Fibroblast of the aortic adventitia (primary cell): ENCODE data around the gene PLA2G2E. TPM values are rescaled to one million over a fixed set of nuclear protein-coding genes. Genes with fewer than 3 reads are reported as not detected.
A peak's percentile ranks its signal among the peaks of the same experiment; 100 is the strongest.

Source experiments
- DNase-seq: peaks from one replicate; pipeline ENCODE4 v3.0.0-alpha.2; 2010; ENCODE audit warnings: low read depth
- H3K4me3 ChIP-seq: 2 replicates; pipeline ENCODE4 v1.5.1; 2011; ENCODE audit warnings: low read depth, mild to moderate bottlenecking, control low read depth, low read length, moderate library complexity
- total RNA-seq: library from RNA; depleted of rRNA; stranded (reverse); fragments of >200 nt; gene quantifications from 2 replicates; pipeline ENCODE4 v1.2.3, GENCODE V29; 2012; ENCODE audit warnings: low replicate concordance
- TF ChIP-seq, protein P1 (sequence below): IDR thresholded peaks from 2 replicates; pipeline ENCODE4 v1.5.1; 2011; ENCODE audit warnings: mild to moderate bottlenecking, low read length, control low read depth, inconsistent platforms; ENCODE audit not compliant: insufficient read depth

PLA2G2E gene
- total RNA-seq, 1 donor: not detected

DNA sequence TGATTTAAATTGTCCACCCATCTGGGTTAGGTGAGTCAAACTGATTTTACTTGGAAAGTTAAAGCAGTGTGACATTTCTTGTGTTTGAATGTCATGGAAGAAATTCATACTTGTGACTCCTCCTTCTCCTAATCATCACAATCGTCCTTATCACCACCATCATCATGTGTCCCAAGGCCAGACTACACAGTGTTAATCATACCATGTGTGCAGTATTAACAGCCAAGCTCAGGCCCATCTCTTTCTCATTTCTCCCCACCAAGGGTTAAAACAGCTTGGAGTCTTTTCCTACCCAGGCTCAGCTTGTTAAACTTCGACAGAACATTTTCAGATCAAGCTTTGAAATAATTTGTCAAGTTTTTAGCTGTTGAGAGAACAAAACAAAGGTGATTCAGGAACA, 22.5 kb upstream of the PLA2G2E start:
- no peak overlapping the region for H3K4me3 ChIP-seq
- no peak for DNase-seq
- TF ChIP-seq, protein P1, sequence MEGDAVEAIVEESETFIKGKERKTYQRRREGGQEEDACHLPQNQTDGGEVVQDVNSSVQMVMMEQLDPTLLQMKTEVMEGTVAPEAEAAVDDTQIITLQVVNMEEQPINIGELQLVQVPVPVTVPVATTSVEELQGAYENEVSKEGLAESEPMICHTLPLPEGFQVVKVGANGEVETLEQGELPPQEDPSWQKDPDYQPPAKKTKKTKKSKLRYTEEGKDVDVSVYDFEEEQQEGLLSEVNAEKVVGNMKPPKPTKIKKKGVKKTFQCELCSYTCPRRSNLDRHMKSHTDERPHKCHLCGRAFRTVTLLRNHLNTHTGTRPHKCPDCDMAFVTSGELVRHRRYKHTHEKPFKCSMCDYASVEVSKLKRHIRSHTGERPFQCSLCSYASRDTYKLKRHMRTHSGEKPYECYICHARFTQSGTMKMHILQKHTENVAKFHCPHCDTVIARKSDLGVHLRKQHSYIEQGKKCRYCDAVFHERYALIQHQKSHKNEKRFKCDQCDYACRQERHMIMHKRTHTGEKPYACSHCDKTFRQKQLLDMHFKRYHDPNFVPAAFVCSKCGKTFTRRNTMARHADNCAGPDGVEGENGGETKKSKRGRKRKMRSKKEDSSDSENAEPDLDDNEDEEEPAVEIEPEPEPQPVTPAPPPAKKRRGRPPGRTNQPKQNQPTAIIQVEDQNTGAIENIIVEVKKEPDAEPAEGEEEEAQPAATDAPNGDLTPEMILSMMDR: no peak

GRCh38 chr1:19942657-19943056, 19.2 kb upstream of the PLA2G2E start:
- no peak overlapping the region for H3K4me3 ChIP-seq
- no peak for DNase-seq
- TF ChIP-seq, protein P1: no peak

- peak; percentile 15 for DNase-seq
- TF ChIP-seq, protein P1: no peak
- no peak overlapping the region for H3K4me3 ChIP-seq
These were observed 18.7 kb upstream of the PLA2G2E start for GRCh38 chr1:19942088-19942487.

DNA sequence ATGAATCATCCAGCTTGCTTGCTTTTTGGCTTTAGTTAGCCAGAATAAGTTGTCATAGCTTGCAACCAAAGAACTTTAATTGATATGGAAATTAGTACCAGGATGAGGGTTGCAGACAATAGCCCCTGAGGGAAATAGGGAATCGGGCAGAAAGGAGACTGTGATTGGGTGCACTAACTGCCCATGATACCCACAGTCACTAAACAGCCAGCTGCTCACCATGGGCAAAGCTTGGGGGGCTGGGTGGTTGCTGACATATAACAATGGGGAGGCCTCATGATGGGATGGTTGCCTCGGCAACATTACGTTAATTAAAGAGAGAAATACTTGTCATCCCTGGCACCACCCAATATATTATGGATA, 17.8 kb upstream of the PLA2G2E start:
- DNase-seq: no peak
- TF ChIP-seq, protein P1: no peak
- no peak overlapping the region for H3K4me3 ChIP-seq

- H3K4me3 ChIP-seq: no peak overlapping the region
- TF ChIP-seq, protein P1: no peak
- DNase-seq: no peak
These were observed 17.2 kb upstream of the PLA2G2E start for GRCh38 chr1:19940486-19941205.

DNA sequence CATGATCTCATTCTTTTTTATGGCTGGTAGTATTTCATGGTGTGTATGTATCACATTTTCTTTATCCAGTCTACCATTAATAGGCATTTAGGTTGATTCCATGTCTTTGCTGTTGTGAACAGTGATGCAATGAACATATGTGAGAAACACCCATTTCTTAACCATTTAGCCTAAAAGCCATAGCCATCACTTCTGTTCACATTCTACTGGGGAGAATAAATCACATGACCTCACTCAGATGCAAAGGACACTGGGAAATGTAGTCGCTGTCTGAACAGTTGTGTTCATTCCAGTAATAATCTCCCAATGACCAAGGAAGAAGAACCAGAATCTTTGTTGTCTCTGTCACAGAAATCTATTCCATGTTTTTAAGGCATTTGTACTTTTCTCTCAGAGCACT, 15.1 kb upstream of the PLA2G2E start:
- H3K4me3 ChIP-seq: no peak overlapping the region
- no peak for DNase-seq
- TF ChIP-seq, protein P1: no peak
